Heart left ventricle (tissue), 13 donors: ENCODE results near the gene BCL2L13.

Source experiments
- CTCF ChIP-seq, 12 donors: fragments of 200-600 bp; sonication (generic) in 4 of 12; IDR thresholded peaks; one replicate each; pipeline versions ENCODE4 v1.5.0 to v1.8.0; 2018 to 2022; ENCODE audit warnings: antibody characterized with exemption in 12 of 12, mild to moderate bottlenecking in 5 of 12
- POLR2A ChIP-seq, 2 donors: fragments of 450-650 bp; IDR thresholded peaks; one replicate each; pipeline ENCODE4 v1.6.1; 2017; ENCODE audit warnings: antibody characterized with exemption in 2 of 2, mild to moderate bottlenecking in 2 of 2, moderate library complexity in 2 of 2
- donor health status: ischemic (EF 13 %, LVEDD 7.1; RV severe dilation, severe dysfunction).
- donor health status: DM: no; HTN: yes; CAD: no.
- donor health status: DM: no; HTN: no; CAD: no.
- donor health status: ischemic (EF 25% LVEDD 6.9; RV normal size, moderate dysfunction).
- donor health status: ischemic (EF 25% LVEDD 5.7; RV mildly dilated, moderate dysfunction).
- donor health status: ischemic (EF 35%, LVEDD 5.7; RV mildly dilated, moderate dysfunction).
- donor health status: nonischemic (EF 11% LVEDD 7.7; RV severe dilation, severe dysfunction).
- donor health status: DM: yes; HTN: yes; CAD: no.
- donor health status: PGD.
- donor health status: ischemic (EF 29% LVEDD 5.4; RV normal size, mild dysfunction).
- donor health status: nonischemic (EF 23%, LVEDD 6.1; RV moderate dilation, normal function).

DNA sequence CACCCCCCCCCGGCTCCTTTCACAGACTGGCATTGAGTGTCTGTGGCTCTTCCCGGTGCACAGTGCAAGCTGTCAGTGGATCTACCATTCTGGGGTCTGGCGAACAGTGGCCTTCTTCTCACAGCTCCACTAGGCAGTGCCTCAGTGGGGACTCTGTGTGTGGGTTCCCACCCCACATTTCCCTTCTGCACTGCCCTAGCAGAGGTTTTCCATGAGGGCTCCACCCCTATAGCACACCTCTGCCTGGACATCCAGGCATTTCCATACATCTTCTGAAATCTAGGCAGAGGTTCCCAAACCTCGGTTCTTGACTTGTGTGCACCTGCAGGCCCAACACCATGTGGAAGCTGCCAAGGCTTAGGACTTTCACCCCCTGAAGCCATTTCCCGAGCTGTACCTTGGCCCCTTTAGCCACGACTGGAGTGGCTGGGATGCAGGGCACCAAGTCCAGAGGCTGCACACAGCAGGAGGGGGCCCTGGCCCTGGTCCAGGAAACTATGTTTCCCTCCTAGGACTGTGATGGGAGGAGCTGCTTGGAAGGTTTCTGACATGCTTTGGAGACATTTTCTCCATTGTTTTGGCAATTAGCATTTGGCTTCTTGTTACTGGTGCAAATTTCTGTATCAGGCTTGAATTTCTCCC is 26.0 kb downstream of the BCL2L13 start:
- TF ChIP-seq CTCF (IDR thresholded peaks at IDR 0.05) (no peak), POLR2A (IDR thresholded peaks at IDR 0.05) (no peak)
